ENCODE data around the gene HEY2. TPM values are rescaled to one million over a fixed set of nuclear protein-coding genes. Genes with fewer than 3 reads are reported as not detected.

HEY2 gene
- total and polyA plus RNA-seq, 7 donors, result 4.2 to 80.5 (median 5.5) TPM

- Histone ChIP-seq H3K4me1 (peaks cover under 1% of the 10 kb centered on the region), H3K4me3 (no peak overlapping the region), H3K27ac (no peak overlapping the region), H3K27me3 (ENCODE audit: insufficient read depth in 3 of 3, low read length in 2 of 3) (no peaks in the 10 kb centered on the region), H3K36me3 (ENCODE audit: insufficient read depth in 1 of 2, low read depth in 1 of 2) (peaks cover 0 to 4% of the 10 kb centered on the region in 2 donors), H3K9me3 (no peaks in the 10 kb centered on the region)
- intact Hi-C loops (cut with DNase I), result no loop called here
- ATAC-seq (no peak), DNase-seq (no peak)
- WGBS, 3 donors, result 92 to 94% (median 93%) methylated on average over 3 of the region's 3 CpGs
- TF ChIP-seq, protein P1, sequence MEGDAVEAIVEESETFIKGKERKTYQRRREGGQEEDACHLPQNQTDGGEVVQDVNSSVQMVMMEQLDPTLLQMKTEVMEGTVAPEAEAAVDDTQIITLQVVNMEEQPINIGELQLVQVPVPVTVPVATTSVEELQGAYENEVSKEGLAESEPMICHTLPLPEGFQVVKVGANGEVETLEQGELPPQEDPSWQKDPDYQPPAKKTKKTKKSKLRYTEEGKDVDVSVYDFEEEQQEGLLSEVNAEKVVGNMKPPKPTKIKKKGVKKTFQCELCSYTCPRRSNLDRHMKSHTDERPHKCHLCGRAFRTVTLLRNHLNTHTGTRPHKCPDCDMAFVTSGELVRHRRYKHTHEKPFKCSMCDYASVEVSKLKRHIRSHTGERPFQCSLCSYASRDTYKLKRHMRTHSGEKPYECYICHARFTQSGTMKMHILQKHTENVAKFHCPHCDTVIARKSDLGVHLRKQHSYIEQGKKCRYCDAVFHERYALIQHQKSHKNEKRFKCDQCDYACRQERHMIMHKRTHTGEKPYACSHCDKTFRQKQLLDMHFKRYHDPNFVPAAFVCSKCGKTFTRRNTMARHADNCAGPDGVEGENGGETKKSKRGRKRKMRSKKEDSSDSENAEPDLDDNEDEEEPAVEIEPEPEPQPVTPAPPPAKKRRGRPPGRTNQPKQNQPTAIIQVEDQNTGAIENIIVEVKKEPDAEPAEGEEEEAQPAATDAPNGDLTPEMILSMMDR (IDR thresholded peaks at IDR 0.05), result no peak
Observed at GRCh38 chr6:125797120-125797885, 47.9 kb downstream of the HEY2 start.

GRCh38 chr6:125797886-125798444, 48.5 kb downstream of the HEY2 start:
- TF ChIP-seq, protein P1 (IDR thresholded peaks at IDR 0.05), result no peak
- H3K36me3 ChIP-seq (ENCODE audit: insufficient read depth in 1 of 2, low read depth in 1 of 2), result peaks cover 0 to 4% of the 10 kb centered on the region in 2 donors
- intact Hi-C loops (cut with DNase I), result no loop called here
- peaks cover 5% of the 10 kb centered on the region for H3K4me1 ChIP-seq
- WGBS, 3 donors, result 77 to 82% (median 78%) methylated on average over 3 of the region's 3 CpGs
- H3K27ac ChIP-seq, result no peak overlapping the region
- DNase-seq, result no peak
- no peak for ATAC-seq
- H3K9me3 ChIP-seq, result no peaks in the 10 kb centered on the region
- H3K4me3 ChIP-seq, result no peak overlapping the region
- no peaks in the 10 kb centered on the region for H3K27me3 ChIP-seq (ENCODE audit: insufficient read depth in 3 of 3, low read length in 2 of 3)

DNA sequence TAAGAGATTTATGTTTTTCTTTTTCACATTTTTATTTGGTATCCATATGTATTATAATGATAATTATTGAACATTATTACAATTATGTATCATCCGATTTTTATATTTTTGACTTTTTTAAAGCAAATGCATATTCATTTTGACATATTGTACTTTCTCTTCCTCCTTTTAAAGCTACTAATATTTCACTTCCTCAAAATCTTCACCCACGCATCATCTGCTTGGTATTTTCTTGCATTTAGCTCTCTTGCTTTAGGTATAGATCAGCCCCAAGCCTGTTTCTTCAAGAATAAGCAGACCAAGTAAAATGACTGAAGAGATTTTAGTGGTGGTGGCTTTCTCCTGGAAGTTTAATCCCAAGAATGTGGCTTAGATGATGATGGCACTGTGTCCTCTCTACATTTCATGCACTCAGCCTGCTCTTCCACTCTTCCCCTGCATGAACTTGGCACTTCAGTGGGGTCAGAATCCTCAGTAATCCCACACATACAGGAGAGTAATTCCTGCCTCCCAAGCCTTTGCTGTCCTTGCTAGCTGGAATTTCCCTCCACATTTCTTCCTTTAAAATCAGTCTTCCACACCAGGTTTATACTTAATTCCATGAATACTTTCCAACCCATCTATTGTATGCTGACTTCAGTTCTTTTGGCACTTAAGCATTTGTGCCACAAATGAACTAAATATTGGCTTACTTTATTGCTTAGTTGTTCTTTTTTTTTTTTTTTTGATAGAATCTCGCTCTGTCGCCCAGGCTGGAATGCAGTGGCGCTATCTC, 49.5 kb downstream of the HEY2 start:
- H3K36me3 ChIP-seq (ENCODE audit: insufficient read depth in 1 of 2, low read depth in 1 of 2), result peaks cover 0 to 4% of the 10 kb centered on the region in 2 donors
- WGBS, 3 donors, result 89 to 94% (median 91%) methylated on average over 5 of the region's 5 CpGs
- H3K9me3 ChIP-seq, result no peaks in the 10 kb centered on the region
- ATAC-seq (no peak), DNase-seq (no peak)
- H3K27ac ChIP-seq, result no peak overlapping the region
- intact Hi-C loops (cut with DNase I), result no loop called here
- TF ChIP-seq, protein P1 (IDR thresholded peaks at IDR 0.05), result no peak
- H3K4me1 ChIP-seq, result peaks cover 5% of the 10 kb centered on the region
- H3K27me3 ChIP-seq (ENCODE audit: insufficient read depth in 3 of 3, low read length in 2 of 3), result no peaks in the 10 kb centered on the region
- H3K4me3 ChIP-seq, result no peak overlapping the region

DNA sequence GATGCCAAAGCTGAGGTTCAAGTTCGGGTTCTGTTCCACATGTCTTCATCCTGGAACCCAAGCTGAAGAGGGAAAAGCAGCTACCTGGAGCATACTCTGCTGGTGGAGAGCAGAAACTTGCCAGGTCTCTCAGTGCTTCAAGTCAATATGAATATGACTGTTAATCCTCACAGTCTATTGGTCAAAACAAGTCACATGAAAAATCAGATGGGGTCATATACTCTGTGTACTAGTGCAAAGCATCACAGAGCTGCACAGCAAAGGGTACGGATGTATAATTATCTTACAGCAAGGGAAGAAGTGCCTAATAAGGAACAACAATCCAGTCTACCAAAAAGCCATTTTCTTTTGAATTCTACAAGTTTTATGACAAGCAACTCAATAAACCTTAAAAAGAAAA, 53.0 kb downstream of the HEY2 start:
- H3K27me3 ChIP-seq (ENCODE audit: insufficient read depth in 3 of 3, low read length in 2 of 3), result no peaks in the 10 kb centered on the region
- DNase-seq (no peak), ATAC-seq (no peak)
- 91 to 94% (median 94%) methylated on average over 2 of the region's 2 CpGs for WGBS, 3 donors
- H3K27ac ChIP-seq, result no peak overlapping the region
- no peaks in the 10 kb centered on the region for H3K9me3 ChIP-seq
- no peaks in the 10 kb centered on the region for H3K36me3 ChIP-seq (ENCODE audit: insufficient read depth in 1 of 2, low read depth in 1 of 2)
- intact Hi-C loops (cut with DNase I), result no loop called here
- TF ChIP-seq, protein P1 (IDR thresholded peaks at IDR 0.05), result no peak
- H3K4me1 ChIP-seq, result peaks cover 5% of the 10 kb centered on the region
- no peak overlapping the region for H3K4me3 ChIP-seq

All from psoas muscle (tissue), 8 donors.